Mesenchymal stem cell (in vitro differentiated cells and primary cell): Measurements from ENCODE around the gene CD79A.

Experiments used
- DNase-seq: peaks from one replicate; pipeline ENCODE4 v3.0.0-alpha.2; 2013
- H2AFZ ChIP-seq: one replicate; pipeline ENCODE4 v1.6.1; 2013; ENCODE audit warnings: low read depth, mild to moderate bottlenecking, control low read depth, inconsistent platforms, low read length, moderate library complexity
- H2AK5ac ChIP-seq: 2 replicates; pipeline ENCODE4 v1.6.1; 2013; ENCODE audit warnings: low read length, moderate library complexity, mild to moderate bottlenecking, inconsistent platforms; ENCODE audit not compliant: severe bottlenecking
- H2BK120ac ChIP-seq: one replicate; pipeline ENCODE4 v1.6.1; 2013; ENCODE audit warnings: low read depth, mild to moderate bottlenecking, inconsistent platforms, low read length, moderate library complexity
- H2BK12ac ChIP-seq, 2 experiments: one replicate each; pipeline ENCODE4 v1.6.1; 2013; ENCODE audit warnings: inconsistent platforms in 2 of 2, low read length in 2 of 2, mild to moderate bottlenecking in 2 of 2, moderate library complexity in 2 of 2, control low read depth in 1 of 2
- H2BK15ac ChIP-seq: one replicate; pipeline ENCODE4 v1.6.1; 2013; ENCODE audit warnings: mild to moderate bottlenecking, low read depth, inconsistent platforms; ENCODE audit not compliant: poor library complexity, severe bottlenecking
- H2BK5ac ChIP-seq: 2 replicates; pipeline ENCODE4 v1.6.1; 2013; ENCODE audit warnings: low read depth, mild to moderate bottlenecking, low read length, control low read depth, inconsistent platforms; ENCODE audit not compliant: poor library complexity, severe bottlenecking
- H3K14ac ChIP-seq, 2 experiments: one replicate each; pipeline ENCODE4 v1.6.1; 2013; ENCODE audit warnings: inconsistent platforms in 2 of 2, low read length in 2 of 2, control low read depth in 1 of 2, mild to moderate bottlenecking in 1 of 2, moderate library complexity in 1 of 2
- H3K18ac ChIP-seq, 2 experiments: one replicate each; pipeline ENCODE4 v1.6.1; 2013; ENCODE audit warnings: inconsistent platforms in 2 of 2, low read length in 2 of 2, control low read depth in 1 of 2, low read depth in 1 of 2, mild to moderate bottlenecking in 1 of 2
- H3K23ac ChIP-seq, 2 experiments: one replicate each; pipeline ENCODE4 v1.6.1; 2013; ENCODE audit warnings: inconsistent platforms in 2 of 2, low read length in 2 of 2, mild to moderate bottlenecking in 2 of 2, moderate library complexity in 2 of 2, control low read depth in 1 of 2
- H3K27ac ChIP-seq: 2 replicates; pipeline ENCODE4 v1.5.1; 2013; ENCODE audit warnings: mild to moderate bottlenecking, moderate library complexity, low read length, control low read depth, inconsistent platforms; ENCODE audit not compliant: poor library complexity, severe bottlenecking
- H3K27me3 ChIP-seq, 2 experiments: 2 replicates each; pipeline versions ENCODE4 v1.6.1 to v1.7.0; 2013; ENCODE audit warnings: low read length in 2 of 2, mild to moderate bottlenecking in 2 of 2, moderate library complexity in 2 of 2, control low read depth in 1 of 2, inconsistent platforms in 1 of 2; ENCODE audit not compliant: control insufficient read depth in 1 of 2, insufficient read depth in 1 of 2
- H3K36me3 ChIP-seq, 2 experiments: 2 replicates each; pipeline versions ENCODE4 v1.6.1 to v1.7.0; 2013; ENCODE audit warnings: low read length in 2 of 2, control low read depth in 1 of 2, inconsistent platforms in 1 of 2, low read depth in 1 of 2, mild to moderate bottlenecking in 1 of 2; ENCODE audit not compliant: insufficient read depth in 2 of 2, control insufficient read depth in 1 of 2
- H3K4ac ChIP-seq, 2 experiments: one replicate each; pipeline ENCODE4 v1.6.1; 2013; ENCODE audit warnings: inconsistent platforms in 2 of 2, low read length in 2 of 2, mild to moderate bottlenecking in 2 of 2, moderate library complexity in 2 of 2, control low read depth in 1 of 2, low read depth in 1 of 2
- H3K4me1 ChIP-seq: 2 replicates; pipeline ENCODE4 v1.6.1; 2013; ENCODE audit warnings: low read depth, low read length, control low read depth; ENCODE audit not compliant: control insufficient read depth, insufficient read depth
- H3K4me2 ChIP-seq: 2 replicates; pipeline ENCODE4 v1.6.1; 2013; ENCODE audit warnings: low read length, mild to moderate bottlenecking, inconsistent platforms; ENCODE audit not compliant: poor library complexity, severe bottlenecking
- H3K4me3 ChIP-seq, 2 experiments: 2 replicates each; pipeline versions ENCODE4 v1.5.1 to v1.7.0; 2013; ENCODE audit warnings: low read length in 2 of 2, mild to moderate bottlenecking in 2 of 2, control low read depth in 1 of 2, low read depth in 1 of 2; ENCODE audit not compliant: insufficient read depth in 1 of 2
- H3K79me1 ChIP-seq: replicated peaks from 2 replicates; pipeline ENCODE4 v1.6.1; 2013; ENCODE audit warnings: mild to moderate bottlenecking, control low read depth, low read length, inconsistent platforms; ENCODE audit not compliant: poor library complexity, severe bottlenecking
- H3K9ac ChIP-seq: 2 replicates; pipeline ENCODE4 v1.7.0; 2013; ENCODE audit warnings: mild to moderate bottlenecking, low read length, moderate library complexity
- H3K9me3 ChIP-seq: 2 replicates; pipeline ENCODE4 v1.7.0; 2013; ENCODE audit warnings: mild to moderate bottlenecking, low read length; ENCODE audit not compliant: control insufficient read depth
- H4K8ac ChIP-seq: one replicate; pipeline ENCODE4 v1.6.1; 2013; ENCODE audit warnings: inconsistent platforms, mild to moderate bottlenecking, low read length, moderate library complexity
- H4K91ac ChIP-seq: one replicate; pipeline ENCODE4 v1.6.1; 2013; ENCODE audit warnings: mild to moderate bottlenecking, low read length, inconsistent platforms
- WGBS: methylation state at CpG from one replicate; pipeline ENCODE4 v1.1.7; 2013; ENCODE audit warnings: mixed read lengths; 5-methylcytosine and 5-hydroxymethylcytosine counted together

The CD79A gene

DNA sequence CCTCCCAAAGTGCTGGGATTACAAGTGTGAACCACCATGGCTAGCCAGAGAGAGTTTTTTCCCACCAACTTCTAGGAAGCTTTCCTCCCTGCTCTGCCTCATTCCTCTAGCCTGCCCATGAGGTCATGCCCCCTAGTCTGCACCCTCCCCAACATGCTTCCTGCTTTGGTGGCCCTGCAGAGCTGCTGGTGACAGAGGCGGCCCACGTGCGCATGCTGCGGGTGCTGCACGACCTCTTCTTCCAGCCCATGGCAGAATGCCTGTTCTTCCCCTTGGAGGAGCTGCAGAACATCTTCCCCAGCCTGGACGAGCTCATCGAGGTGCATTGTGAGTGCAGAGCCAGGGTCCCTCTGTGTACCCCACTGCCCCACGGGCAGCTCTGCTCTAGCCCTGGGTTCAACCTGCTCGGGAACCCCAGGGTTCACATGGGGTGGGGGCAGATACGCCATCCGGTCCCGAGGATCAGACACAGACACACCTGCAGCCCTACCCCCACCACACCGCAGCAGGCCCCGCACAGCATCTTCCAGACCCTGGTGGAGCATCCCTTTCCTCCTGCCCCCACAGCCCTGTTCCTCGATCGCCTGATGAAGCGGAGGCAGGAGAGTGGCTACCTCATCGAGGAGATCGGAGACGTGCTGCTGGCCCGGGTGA, 24.8 kb downstream of the CD79A start:
- Histone ChIP-seq H3K23ac (no peak overlapping the region), H2BK12ac (no peak overlapping the region), H3K4ac (no peak overlapping the region), H2BK5ac (no peak overlapping the region), H3K79me1 (peaks cover 9% of the 10 kb centered on the region), H2BK120ac (no peak overlapping the region), H3K4me2 (no peak overlapping the region), H3K4me3 (no peak overlapping the region), H4K8ac (no peak overlapping the region), H3K9ac (no peak overlapping the region), H2BK15ac (no peak overlapping the region), H3K9me3 (no peaks in the 10 kb centered on the region), H3K14ac (no peak overlapping the region), H3K27ac (no peak overlapping the region), H3K27me3 (no peaks in the 10 kb centered on the region), H3K4me1 (peaks cover 2% of the 10 kb centered on the region), H3K18ac (no peak overlapping the region), H4K91ac (no peak overlapping the region), H3K36me3 (peaks cover 85 to 86% of the 10 kb centered on the region in 2 experiments), H2AK5ac (no peak overlapping the region), H2AFZ (no peak overlapping the region)
- WGBS = 97% methylated on average over 21 of the region's 21 CpGs
- no peak for DNase-seq

DNA sequence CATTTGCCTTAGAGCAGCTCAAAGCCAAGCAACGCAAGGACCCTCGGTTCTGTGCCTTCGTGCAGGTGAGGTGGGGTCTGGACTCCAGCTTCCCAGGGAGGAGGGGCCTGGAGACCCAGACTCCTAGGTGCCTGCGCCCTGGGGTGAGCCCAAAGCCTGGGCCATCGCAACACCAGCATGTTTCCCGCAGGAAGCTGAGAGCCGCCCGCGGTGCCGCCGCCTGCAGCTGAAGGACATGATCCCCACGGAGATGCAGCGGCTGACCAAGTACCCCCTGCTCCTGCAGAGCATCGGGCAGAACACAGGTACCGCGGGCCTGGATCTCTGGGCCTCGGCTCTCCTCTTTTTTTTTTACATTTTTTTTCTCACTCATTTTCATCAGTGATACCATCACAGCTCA, 25.5 kb downstream of the CD79A start:
- H2BK120ac ChIP-seq = no peak overlapping the region
- H4K91ac ChIP-seq = no peak overlapping the region
- H3K4ac ChIP-seq = no peak overlapping the region
- H3K36me3 ChIP-seq = peaks cover 85 to 88% of the 10 kb centered on the region in 2 experiments
- 99% methylated on average over 17 of the region's 17 CpGs for WGBS
- H4K8ac ChIP-seq = no peak overlapping the region
- H3K27me3 ChIP-seq = no peaks in the 10 kb centered on the region
- no peak for DNase-seq
- H3K27ac ChIP-seq = no peak overlapping the region
- H3K18ac ChIP-seq = no peak overlapping the region
- H2BK15ac ChIP-seq = no peak overlapping the region
- H2BK12ac ChIP-seq = no peak overlapping the region
- peaks cover 2% of the 10 kb centered on the region for H3K4me1 ChIP-seq
- H3K23ac ChIP-seq = no peak overlapping the region
- H2BK5ac ChIP-seq = no peak overlapping the region
- H3K4me2 ChIP-seq = no peak overlapping the region
- no peak overlapping the region for H3K4me3 ChIP-seq
- no peak overlapping the region for H2AFZ ChIP-seq
- no peak overlapping the region for H2AK5ac ChIP-seq
- peaks cover 6% of the 10 kb centered on the region for H3K79me1 ChIP-seq
- no peaks in the 10 kb centered on the region for H3K9me3 ChIP-seq
- H3K9ac ChIP-seq = no peak overlapping the region
- no peak overlapping the region for H3K14ac ChIP-seq

GRCh38 chr19:41903193-41903953, 26.3 kb downstream of the CD79A start:
- Histone ChIP-seq H3K27ac (no peak overlapping the region), H3K4me1 (peaks cover 2% of the 10 kb centered on the region), H4K8ac (no peak overlapping the region), H3K36me3 (peaks cover 80 to 83% of the 10 kb centered on the region in 2 experiments), H3K4ac (no peak overlapping the region), H3K4me3 (no peak overlapping the region), H3K9me3 (no peaks in the 10 kb centered on the region), H3K27me3 (no peaks in the 10 kb centered on the region), H2AK5ac (no peak overlapping the region), H2BK12ac (no peak overlapping the region), H3K79me1 (peaks cover 6% of the 10 kb centered on the region), H3K14ac (no peak overlapping the region), H3K9ac (no peak overlapping the region), H2AFZ (no peak overlapping the region), H2BK15ac (no peak overlapping the region), H3K4me2 (no peak overlapping the region), H2BK120ac (no peak overlapping the region), H3K23ac (no peak overlapping the region), H4K91ac (no peak overlapping the region), H2BK5ac (no peak overlapping the region), H3K18ac (no peak overlapping the region)
- DNase-seq = no peak
- WGBS = 95% methylated on average over 16 of the region's 19 CpGs

DNA sequence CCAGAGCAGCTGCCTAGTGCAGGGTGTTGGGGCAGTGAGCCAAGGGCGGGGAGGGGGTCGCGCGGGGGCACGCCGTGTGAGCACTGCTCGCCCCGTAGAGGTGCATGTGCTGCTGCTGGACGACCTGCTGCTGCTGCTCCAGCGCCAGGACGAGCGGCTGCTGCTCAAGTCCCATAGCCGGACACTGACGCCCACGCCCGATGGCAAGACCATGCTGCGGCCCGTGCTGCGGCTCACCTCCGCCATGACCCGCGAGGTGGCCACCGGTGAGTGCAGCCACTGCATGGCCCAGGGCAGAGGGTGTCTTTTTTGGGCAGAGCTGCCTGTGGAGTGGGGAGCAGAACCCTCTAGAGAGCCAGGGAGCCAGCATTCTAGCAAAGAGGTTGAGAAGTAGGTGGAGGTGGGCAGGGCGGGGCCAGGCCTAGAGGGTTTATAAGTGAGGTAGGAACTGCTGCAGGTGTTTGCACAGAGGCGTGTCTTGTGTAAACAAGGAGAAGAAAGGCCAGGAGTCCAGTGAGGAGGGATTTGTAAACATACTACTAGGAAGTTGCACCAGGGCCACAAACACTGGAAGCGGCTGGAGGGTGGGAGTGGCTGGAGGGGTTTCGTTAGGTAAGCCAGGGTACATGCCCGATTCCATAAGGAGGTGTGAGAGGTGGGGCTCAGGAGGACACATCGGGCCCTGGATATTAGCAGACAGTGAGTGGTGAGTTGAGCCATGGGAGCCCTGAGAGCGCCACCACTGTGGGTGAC, 27.2 kb downstream of the CD79A start:
- Histone ChIP-seq H3K4me3 (no peak overlapping the region), H3K18ac (no peak overlapping the region), H3K27me3 (no peaks in the 10 kb centered on the region), H3K23ac (no peak overlapping the region), H3K27ac (no peak overlapping the region), H3K4ac (no peak overlapping the region), H2BK12ac (no peak overlapping the region), H3K36me3 (peaks cover 71 to 85% of the 10 kb centered on the region in 2 experiments), H3K14ac (no peak overlapping the region), H3K79me1 (peaks cover 6% of the 10 kb centered on the region), H4K91ac (no peak overlapping the region), H2BK120ac (no peak overlapping the region), H2AFZ (no peak overlapping the region), H3K4me1 (peaks cover 2% of the 10 kb centered on the region), H4K8ac (no peak overlapping the region), H3K9ac (no peak overlapping the region), H2BK5ac (no peak overlapping the region), H2AK5ac (no peak overlapping the region), H2BK15ac (no peak overlapping the region), H3K4me2 (no peak overlapping the region), H3K9me3 (no peaks in the 10 kb centered on the region)
- 97% methylated on average over 30 of the region's 30 CpGs for WGBS
- DNase-seq = no peak
